ENCODE data around the gene FIS1. TPM values are rescaled to one million over a fixed set of nuclear protein-coding genes. Genes with fewer than 3 reads are reported as not detected.
"Not testable (repeated sequence)": the region's sequence is repeated elsewhere in the genome, so short reads cannot be mapped to it uniquely, and the experiment has no call there.

The FIS1 gene
- total RNA-seq, 2 donors from 2014 or later = 251 to 257 TPM

- DNase-seq (no peak), ATAC-seq (peak in 1 of 2 donors; percentile 50)
- intact Hi-C loops (cut with DNase I) = no loop called here
Observed at GRCh38 chr7:101265622-101266516, 21.0 kb upstream of the FIS1 start.

GRCh38 chr7:101264102-101264706 lies 19.3 kb upstream of the FIS1 start:
- intact Hi-C loops (cut with DNase I); DNase-seq: not testable (repeated sequence)
- peak; percentile 41 to 92 for ATAC-seq

GRCh38 chr7:101258243-101258731 lies 13.4 kb upstream of the FIS1 start:
- ATAC-seq (no peak), DNase-seq (no peak)
- intact Hi-C loops (cut with DNase I) = no loop called here

- ATAC-seq = no peak
- intact Hi-C loops (cut with DNase I) = no loop called here
- DNase-seq = no peak
Observed at GRCh38 chr7:101255796-101256195, 10.9 kb upstream of the FIS1 start.

- not testable (repeated sequence) for DNase-seq, ATAC-seq
- intact Hi-C loops (cut with DNase I) = loop anchor here in 1 of 2 donors (5.0 kb wide), 1 partner anchor 36 kb away; the partner anchor contains the start of genes PLOD3 and ZNHIT1
Observed at GRCh38 chr7:101253199-101253598, 8.3 kb upstream of the FIS1 start.

GRCh38 chr7:101251871-101252659 lies 7.2 kb upstream of the FIS1 start:
- ATAC-seq (peak; percentile 100), DNase-seq (peak; percentile 99)
- intact Hi-C loops (cut with DNase I) = loop anchor here in 1 of 2 donors (5.0 kb wide), 1 partner anchor 35 kb away; the partner anchor contains the start of genes PLOD3 and ZNHIT1

GRCh38 chr7:101250324-101250723 lies 5.4 kb upstream of the FIS1 start:
- intact Hi-C loops (cut with DNase I) = loop anchor here in 1 of 2 donors (5.0 kb wide), 1 partner anchor 33 kb away; the partner anchor contains the start of genes PLOD3 and ZNHIT1
- ATAC-seq (no peak), DNase-seq (no peak)

GRCh38 chr7:101248276-101248675 lies 3.4 kb upstream of the FIS1 start:
- DNase-seq = no peak
- no peak for ATAC-seq
- intact Hi-C loops (cut with DNase I) = no loop called here

GRCh38 chr7:101245147-101245668 lies 327 bp upstream of the FIS1 start:
- no peak for DNase-seq
- intact Hi-C loops (cut with DNase I) = no loop called here
- no peak for ATAC-seq

GRCh38 chr7:101243646-101244374 lies 1.1 kb downstream of the FIS1 start:
- intact Hi-C loops (cut with DNase I) = no loop called here
- DNase-seq (no peak), ATAC-seq (peak in 1 of 2 donors; percentile 1)

- no peak for ATAC-seq
- intact Hi-C loops (cut with DNase I) = no loop called here
- DNase-seq = no peak
Observed at GRCh38 chr7:101241443-101242349, 3.2 kb downstream of the FIS1 start.

GRCh38 chr7:101241015-101241363 lies 3.9 kb downstream of the FIS1 start:
- DNase-seq (no peak), ATAC-seq (no peak)
- intact Hi-C loops (cut with DNase I) = no loop called here

- DNase-seq = peak; percentile 57
- ATAC-seq = peak in 1 of 2 donors; percentile 12
- intact Hi-C loops (cut with DNase I) = no loop called here
Observed at GRCh38 chr7:101240226-101241014, 4.5 kb downstream of the FIS1 start.

- DNase-seq (no peak), ATAC-seq (no peak)
- intact Hi-C loops (cut with DNase I) = no loop called here
Observed at GRCh38 chr7:101239951-101240220, 5.0 kb downstream of the FIS1 start.

GRCh38 chr7:101239191-101239950 lies 5.5 kb downstream of the FIS1 start:
- intact Hi-C loops (cut with DNase I) = no loop called here
- DNase-seq = peak; percentile 64
- ATAC-seq = peak in 1 of 2 donors; percentile 13
